GM19238 (cell line): ENCODE measurements around the gene FAM174C.

Experiments
- DNase-seq: peaks from one replicate; pipeline ENCODE4 v3.0.0; 2011; ENCODE audit warnings: low spot score; ENCODE audit not compliant: insufficient read length

FAM174C gene

DNA sequence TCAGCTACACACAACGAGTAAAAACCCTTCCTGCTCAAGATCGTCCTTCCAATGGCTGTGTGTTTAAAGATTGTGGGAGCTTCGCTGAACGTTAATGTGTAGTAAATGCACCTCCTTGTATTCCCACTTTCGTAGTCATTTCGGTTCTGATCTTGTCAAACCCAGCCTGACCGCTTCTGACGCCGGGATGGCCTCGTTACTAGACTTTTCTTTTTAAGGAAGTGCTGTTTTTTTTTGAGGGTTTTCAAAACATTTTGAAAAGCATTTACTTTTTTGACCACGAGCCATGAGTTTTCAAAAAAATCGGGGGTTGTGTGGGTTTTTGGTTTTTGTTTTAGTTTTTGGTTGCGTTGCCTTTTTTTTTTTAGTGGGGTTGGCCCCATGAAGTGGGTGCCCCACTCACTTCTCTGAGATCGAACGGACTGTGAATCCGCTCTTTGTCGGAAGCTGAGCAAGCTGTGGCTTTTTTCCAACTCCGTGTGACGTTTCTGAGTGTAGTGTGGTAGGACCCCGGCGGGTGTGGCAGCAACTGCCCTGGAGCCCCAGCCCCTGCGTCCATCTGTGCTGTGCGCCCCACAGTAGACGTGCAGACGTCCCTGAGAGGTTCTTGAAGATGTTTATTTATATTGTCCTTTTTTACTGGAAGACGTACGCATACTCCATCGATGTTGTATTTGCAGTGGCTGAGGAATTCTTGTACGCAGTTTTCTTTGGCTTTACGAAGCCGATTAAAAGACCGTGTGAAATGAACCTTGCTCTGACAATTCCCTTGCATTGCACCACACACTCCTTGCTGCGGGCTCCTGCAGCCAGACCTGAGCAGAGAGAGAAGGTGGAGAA lies 2.7 kb upstream of the FAM174C start:
- no peak for DNase-seq

DNA sequence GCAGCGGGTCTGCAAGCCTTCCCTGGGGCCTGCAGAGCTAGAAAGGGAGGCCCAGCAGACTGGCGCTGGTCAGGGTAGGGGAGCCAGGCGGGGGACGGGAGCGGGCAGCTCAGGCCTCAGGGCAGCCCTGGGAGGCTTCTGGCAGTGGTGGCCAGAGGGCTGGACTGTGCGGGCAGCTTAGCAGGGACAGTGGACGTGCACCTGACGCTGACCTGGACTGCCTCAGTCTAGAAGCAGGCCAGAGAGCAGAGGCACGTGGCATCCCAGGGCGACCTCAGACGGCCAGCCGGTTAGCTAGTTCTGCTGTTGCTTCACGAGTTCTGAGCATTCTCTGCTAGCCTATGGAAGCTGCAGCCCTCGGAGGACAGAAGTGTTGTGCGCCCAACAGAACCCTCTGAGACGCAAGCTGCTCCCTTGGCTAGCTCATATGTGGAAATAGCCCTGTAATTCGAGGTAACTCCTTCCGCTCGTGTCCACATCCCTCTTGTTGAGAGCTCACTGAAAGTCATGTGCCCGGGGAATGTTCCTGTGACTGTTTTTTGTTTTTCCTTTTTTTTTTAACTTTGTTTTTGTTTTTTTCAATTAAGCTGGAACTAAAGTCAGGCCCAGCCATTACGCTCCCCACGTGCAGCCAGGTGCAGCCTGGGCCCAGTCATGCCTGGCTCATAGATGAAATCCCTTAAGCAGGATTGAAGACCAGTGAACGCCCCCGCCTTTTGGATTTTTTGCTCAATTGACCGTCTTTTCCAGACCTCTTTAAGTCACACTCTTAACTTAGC lies 1.9 kb upstream of the FAM174C start:
- no peak for DNase-seq

DNA sequence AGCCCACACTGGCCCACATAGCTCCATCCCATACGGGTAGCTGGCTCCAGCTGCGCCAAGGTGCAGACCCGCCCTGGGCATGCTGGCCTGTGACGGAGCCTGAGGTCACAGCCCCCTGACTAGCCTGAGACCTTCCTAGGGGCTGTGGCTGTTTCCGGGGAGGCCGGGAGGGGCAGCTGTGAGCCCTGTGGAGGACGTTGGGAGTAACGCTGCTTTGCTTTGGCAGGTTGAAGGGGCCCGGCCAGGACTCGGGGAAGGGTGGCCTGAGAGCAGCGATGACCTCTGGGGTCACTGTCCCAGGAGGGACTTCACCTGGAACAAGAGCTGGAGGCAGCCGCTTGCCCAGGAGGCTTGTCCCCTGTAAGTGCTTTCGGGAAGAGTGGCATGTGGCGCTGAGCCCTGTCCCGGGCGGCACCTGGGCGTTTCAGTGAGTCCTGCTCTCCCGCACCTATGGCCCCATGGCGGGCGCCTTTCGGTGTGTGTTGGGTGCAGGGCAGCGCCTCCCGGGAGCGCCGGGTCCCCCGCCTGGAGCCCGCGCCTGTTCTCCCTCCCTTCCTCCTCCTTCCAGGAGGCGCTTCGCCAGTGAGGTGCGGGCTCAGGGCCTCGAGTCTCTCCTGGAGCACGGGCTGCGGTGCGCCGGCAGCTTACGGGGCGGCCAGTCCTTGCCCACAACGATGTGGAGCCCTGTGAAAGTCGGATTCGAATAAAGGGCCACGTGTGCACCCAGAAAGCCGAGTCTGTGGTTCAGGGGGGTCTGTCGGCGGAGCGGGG lies 1.1 kb upstream of the FAM174C start:
- no peak for DNase-seq

DNA sequence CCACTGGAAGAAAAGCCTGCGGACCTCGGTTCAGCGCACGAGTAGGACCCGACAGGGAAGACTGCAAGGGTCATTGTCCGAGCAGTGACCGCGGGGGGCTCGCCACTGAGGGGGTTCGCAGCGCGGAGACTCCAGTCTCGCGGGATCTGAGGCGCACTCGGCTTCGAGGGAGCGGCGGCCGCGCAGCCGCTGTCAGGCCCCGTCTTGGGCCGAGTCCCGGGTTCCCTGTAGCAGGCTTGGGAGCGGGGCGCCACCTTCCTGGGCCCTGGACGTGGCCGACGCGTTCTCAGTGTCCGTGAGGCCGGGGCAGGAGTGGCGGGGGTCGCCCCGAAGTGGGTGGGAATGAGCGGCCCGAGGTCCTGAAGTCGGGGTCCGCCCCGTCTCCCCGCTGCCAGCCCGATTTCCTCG lies 474 bp upstream of the FAM174C start:
- no peak for DNase-seq

DNA sequence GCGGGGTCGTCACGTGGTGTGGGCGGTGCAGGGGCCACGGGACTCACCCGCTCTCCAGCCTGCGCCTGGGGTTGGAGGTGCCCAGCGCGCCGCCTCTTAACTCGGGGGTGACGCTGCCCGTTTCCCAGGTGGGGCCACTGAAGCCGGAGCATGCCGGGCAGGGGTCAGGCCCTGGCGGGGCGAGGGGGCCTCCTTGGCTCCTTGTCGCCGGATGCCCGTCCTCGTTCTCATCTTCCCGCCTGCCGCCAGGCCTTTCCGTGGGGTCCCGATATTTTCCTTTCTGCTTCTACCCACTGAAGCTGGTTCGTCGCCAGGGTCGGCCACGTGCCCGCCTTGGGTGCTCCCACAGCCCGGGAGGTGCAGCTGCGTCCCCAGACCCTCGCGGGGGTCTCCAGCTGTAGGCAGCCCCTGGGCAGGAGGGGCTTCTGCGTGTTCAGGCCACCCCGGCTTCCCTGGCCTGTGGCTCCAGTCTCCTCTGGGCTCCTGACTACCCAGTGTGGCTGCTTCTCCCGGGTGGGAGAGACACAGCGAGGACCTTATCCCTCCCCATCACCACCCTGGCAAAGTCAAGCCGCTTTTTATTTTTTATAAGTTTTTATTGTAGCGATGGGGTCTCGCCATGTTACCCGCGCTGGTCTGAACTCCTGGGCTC lies 772 bp downstream of the FAM174C start:
- DNase-seq: no peak

DNA sequence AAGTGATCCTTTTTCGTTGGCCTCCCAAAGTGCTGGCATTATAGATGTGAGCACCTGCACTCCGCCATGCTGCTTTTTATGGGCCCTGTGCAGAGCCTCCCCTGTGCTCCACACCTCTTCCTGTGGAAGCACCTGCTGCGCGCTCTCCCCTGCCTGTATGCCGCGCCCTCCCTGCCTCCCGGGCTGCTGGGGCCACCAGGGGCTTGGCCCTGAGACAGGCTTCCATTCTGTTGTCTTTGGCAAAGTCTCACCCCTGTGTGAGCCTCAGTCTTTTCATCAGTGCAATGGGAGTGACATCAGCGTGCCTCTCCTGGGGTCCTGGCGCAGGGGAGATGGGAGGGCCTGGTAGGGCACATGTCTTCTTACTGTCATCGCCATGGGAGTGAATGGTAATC lies 1.3 kb downstream of the FAM174C start:
- DNase-seq: no peak

DNA sequence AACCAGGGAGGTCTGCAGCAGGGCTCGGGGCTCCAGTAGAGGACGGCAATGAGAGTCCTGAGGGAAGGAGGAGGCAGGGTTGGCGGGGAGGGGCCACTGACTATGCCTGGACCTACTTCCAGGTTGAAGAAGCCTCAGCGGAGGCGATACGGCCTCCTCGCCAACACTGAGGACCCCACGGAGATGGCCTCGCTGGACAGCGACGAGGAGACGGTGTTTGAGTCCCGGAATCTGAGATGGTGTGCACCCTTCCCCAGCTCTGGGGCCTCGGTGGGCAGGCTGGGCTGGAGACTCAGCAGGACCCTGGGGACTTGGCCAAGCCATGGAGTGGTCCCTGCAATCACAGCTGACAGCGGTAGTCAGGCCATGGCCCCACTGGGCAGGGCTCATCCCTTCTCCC lies 1.7 kb downstream of the FAM174C start:
- DNase-seq: no peak

DNA sequence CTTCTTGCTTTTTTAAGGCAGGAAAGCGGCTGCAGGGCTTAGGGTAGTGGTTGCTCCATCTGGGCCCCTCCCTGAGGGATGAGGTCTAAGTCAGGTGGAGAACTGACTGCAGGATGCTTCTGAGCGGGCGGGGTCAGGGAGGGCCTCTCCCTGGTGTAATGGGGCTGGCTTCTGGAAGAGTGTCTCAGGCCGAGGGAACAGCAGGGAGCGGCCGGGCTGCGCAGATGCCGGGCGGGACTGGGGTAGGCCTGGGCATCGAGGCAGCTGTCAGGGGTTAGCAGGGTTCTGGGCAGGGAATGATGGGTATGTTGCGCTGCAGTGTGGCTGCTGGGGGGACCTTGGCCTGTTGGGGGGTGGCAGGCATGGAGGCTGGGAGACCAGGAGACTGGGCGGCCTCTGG lies 2.7 kb downstream of the FAM174C start:
- DNase-seq: no peak

DNA sequence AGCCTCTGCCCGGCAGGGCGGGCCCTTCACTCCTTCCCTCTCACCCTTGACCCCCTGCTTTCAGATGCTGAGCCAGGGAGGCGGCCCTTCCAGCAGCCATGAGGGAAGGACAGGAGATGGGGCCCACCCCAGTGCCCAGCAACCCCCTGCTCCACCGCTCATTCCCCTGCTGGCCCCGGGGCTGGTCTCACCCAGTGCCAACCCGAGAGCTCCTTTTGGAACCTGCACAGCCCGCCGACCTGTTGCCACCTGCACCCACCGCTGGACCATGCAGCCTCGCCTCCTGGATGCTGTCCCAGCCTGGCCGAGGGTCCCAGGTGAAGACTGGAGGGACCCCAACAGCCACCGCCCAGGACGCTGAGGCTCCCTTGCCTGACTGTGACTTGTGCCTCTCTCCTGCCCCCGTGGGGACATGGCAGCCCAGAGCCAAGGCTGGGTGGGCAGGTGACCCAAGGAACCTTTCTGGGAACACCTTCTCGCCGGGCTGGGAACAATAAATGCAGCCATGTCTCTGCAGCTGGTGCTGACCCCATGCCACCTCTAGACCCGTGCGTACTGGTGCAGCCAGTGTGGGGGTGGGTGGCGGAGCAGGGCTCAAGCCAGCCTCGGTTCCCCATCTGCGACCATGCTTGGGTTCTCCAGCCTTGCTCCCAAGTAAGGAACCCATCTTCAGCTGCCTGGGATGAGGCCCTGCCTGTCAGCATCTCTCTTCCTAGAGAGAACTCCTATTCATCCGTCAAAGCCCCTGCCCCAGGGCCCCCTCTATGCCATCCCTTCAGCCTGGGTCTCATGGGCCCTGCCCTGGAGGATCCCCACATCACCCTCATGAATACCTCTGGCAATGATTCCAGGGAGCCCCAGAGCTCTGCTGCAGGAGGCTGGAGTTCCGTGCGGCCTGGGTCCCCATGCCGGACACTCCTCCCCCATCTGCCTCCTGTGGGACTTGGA lies 3.7 kb downstream of the FAM174C start:
- DNase-seq: no peak

DNA sequence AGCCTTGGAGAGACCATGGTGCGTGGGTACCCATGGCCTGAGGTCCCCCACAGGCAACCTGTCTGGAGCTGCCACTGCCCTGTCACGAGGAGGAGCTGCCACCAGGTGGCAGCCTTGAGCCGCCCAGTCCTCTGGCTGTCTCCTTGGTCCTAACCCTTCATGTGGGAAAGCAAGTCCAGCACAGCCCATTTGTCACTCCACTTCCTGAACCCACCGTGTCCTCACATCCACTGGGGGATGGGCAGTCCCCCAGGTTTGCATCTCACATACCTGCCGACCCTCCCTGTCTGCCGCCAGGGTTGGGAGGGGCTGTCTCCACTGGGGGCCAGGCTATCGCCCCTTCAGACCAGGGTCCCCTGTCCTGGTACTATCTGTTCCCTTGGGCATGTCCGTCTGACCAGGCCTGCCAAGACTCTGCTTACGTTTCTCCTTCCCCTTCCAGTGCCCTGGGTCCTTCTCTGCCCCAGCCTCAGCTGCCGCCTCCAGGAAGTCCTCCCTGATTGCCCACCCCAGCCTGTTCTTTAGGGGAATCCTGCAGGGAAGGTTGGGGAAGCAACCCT lies 4.5 kb downstream of the FAM174C start:
- DNase-seq: peak; percentile 92

DNA sequence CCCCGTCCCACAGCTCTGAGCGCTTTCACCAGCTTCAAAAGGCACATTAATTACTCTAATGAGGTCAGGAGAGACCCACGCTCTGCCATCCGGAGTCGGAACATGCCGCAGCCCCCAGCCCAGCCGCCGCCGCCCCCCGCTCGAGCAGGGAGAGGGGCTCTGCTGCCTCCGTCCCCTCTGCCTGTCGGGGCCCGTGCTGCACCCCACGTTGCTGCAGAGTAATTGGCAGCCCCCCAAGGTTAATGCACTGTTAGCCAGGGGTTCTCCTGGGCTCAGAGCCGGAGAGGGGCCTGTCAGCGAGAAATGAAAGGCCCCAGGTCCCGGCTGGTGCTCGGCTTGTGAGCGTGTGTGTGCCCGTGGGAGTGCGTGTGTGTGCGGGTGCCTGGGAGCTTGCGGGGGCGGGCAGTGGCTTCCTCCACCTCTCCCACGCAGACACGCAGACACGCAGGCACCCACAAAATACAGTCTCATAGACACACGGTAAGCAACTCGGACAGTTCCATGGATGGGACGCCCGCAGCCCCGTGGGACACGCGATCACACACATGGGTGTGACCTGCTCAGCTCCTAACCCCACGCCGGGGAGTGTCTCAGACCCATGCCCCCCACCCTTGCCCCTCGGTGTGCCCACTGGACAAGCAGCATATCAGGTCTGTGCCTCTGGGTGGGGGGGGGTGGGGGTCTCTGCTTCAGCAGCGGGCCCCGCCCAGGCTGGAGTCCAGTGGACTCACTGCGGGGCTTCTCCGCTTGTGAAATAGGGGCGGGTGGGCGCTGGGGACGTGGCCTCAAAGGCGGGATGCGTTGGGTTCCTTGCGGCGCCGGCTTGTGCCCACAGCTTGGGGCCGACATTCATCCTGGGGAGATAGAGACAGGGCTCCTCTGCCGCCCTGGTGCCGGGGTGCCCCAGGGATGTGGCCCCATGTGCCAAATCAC lies 5.6 kb downstream of the FAM174C start:
- no peak for DNase-seq

DNA sequence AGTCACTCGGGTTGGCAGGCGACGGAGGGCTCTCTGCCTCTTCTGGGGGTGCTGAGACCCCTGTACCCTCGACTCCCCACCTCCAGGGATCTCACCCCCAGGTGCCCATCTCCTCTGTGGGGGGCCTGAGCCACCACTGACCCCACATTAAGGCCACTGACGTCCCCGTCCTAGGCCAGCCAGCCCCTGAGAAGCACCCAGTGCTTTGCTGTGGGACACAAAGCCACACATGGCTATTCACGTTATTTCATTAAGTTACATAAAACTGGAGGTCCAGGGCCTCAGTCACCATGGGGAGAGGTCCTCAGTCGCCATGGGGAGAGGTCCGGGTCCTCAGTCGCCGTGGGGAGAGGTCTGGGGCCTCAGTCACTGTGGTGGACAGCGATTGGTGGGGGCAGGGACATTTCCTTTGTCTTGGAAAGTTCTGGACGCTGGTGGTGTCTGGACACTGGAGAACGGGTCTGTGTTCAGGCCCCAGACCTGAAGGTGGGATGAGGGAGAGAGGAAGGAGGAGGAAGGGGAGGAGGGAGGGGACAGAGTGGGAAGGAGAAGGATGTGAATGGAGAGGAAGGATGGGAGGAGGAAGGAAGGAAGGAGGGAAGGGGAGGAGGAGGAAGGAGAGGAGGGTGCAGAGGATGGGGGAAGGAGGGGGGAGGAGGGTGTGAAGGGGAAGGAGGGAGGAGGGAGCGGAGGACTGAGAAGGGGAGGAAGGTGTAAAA lies 6.4 kb downstream of the FAM174C start:
- no peak for DNase-seq

DNA sequence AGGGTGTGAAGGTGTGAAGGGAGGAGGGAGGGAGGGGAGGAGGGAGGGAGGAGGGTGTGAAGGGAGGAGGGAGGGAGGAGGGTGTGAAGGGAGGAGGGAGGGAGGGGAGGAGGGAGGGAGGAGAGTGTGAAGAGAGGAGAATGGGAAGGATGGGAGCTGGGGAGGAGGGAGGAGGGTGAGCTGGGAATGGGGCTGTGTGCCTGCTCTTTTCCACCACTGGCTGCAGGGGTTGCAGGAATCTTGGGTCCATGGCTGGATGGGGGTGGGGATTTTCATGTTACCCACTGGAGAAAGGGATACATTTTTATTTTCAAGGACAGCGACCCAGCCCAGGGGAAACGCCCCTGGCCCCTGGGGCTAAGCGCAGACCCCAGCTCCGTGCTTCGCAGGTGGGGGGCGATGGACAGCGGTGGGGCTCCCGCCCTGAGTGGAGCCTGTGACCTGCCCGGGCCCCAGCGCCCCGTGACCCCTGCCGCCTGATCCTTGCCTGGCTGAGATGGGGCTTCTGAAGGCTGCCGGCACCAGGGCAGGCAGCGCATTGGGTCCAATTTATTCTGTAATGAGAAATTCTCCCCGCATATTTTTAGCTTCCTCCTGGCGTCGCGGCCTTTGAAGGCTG lies 7.4 kb downstream of the FAM174C start:
- no peak for DNase-seq

DNA sequence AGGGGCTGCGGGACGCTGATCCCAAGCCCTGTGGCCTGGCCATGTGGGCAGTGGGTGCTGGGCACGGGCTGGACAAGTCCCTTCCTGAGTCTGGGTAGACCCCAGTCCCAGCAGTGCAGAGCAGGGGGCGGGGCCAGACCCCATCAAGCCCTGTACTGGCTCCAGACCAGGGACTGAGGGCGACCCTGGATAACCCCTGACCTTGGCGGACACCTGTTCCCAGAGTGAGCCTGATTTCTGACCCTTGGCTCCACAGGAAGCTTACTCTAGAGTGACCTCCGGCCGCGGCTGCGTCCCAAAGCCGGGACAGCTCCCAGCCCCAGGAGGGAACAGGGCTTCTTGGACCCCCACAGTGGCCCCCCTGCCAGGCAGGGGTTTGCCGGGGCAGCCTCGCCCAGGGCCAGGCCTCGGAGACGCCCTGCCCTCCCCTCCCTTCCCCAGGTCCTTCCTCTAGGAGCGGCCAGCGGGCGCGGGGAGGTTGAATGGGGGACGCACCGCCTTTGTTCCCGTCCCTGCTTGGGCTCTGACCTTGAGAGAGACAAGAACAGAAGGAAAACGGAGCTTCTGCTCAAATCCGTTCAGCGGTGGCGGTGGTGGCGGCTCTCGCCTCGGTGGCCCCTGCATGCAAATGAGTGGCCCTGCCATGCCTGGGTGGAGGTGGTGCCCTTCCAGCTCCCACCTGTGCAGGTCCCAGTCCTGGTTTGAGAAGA lies 8.0 kb downstream of the FAM174C start:
- DNase-seq: no peak

DNA sequence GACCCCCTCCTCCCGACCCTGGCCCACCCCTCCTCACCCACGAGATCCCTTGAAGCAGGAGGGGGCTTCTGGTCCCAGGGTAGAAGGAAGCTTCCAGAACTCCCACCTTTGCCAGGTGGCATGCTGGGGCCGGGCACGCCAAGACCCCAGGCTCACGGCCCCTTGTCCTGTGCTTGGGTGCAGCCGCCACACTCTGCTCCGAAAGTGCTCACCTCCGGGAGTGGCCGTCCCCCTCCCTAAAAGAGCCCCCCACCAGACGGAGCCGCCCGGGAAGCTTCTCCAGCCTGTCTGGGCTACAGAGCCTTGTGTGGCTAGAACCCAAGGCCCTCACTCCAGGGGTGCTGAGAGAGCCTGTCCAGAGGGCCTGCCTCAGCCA lies 8.6 kb downstream of the FAM174C start:
- DNase-seq: no peak

DNA sequence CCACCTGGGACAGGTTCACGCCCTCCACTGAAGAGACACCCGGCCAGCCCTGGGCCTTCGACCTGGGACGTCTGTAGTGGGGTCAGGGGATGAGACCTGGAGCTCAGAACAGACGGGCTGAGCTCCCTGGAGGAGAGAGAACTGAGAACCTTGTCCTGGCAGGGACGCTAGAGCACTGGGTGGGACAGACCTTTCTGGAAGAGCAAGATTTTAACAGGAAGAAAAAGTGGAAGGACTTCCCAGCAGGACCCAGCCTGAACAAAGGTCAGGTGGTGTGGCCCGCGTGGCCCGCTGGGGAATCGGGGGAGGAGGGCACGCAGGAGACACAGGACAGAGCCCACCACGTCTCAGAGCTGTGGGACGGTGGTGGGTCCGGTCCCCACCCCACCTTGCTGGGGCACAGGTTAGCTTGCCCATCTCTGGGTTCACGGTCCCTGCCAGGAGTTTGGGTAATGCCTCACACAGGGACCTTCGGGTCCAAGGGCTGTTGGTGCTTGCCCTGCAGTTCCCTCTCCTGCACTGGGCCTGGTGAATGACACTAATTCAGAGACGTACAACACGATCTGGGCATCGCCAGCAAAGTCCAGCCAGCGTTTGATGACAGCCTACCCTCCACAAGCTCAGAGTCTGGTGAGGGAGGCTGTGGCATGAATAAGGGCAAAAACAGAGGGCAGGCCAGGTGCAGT lies 9.1 kb downstream of the FAM174C start:
- no peak for DNase-seq
